Skeletal muscle cell (primary cell): ENCODE data around the gene PDLIM1.

ENCODE experiments used
- DNase-seq: peaks from one replicate; pipeline ENCODE4 v3.0.0-alpha.2; 2010; ENCODE audit warnings: low read depth
- H3K4me3 ChIP-seq: 2 replicates; pipeline ENCODE4 v1.5.1; 2011; ENCODE audit warnings: low read depth, mild to moderate bottlenecking, control low read depth, low read length, moderate library complexity

The PDLIM1 gene

GRCh38 chr10:95295031-95295755 lies 4.4 kb upstream of the PDLIM1 start:
- DNase-seq: no peak
- peak overlapping the region; percentile 37 for H3K4me3 ChIP-seq

GRCh38 chr10:95293631-95294030 lies 2.8 kb upstream of the PDLIM1 start:
- DNase-seq: no peak
- H3K4me3 ChIP-seq: no peak overlapping the region

- no peak for DNase-seq
- H3K4me3 ChIP-seq: peak overlapping the region; percentile 75
Measured at GRCh38 chr10:95291365-95292039, 699 bp upstream of the PDLIM1 start.

DNA sequence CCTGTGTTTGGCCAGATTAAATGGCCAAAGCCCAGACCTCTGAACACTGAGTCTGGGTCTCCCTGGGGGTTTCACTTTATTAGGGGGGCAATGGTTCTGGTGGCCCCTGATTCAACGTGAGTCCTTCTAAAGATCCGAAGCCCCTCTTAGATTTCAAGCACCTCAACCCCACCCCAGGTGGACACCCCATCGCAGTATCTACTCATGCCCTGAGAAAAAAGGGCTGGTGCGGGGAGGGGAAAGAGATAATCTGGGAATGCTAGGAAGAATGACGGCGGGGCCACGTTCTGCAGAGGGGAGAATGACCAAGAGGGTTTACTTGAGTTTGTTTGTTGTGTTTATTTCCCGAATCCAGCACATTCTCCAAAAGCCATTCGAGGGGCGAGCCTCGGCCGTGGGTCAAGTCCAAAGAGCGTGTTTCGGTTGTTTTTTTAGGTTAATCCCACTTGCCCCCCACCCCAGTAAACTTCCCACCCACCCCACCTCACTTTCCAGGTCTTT lies 832 bp downstream of the PDLIM1 start:
- no peak for DNase-seq
- peak overlapping the region; percentile 75 for H3K4me3 ChIP-seq

GRCh38 chr10:95289003-95289920 lies 1.5 kb downstream of the PDLIM1 start:
- no peak for DNase-seq
- peak overlapping the region; percentile 75 for H3K4me3 ChIP-seq

GRCh38 chr10:95288303-95288702 lies 2.5 kb downstream of the PDLIM1 start:
- no peak for DNase-seq

GRCh38 chr10:95287281-95287680 lies 3.5 kb downstream of the PDLIM1 start:
- no peak overlapping the region for H3K4me3 ChIP-seq
- DNase-seq: no peak

More at GRCh38 chr10:95288303-95288702, 2.5 kb downstream of the PDLIM1 start:
- H3K4me3 ChIP-seq: no peak overlapping the region

GRCh38 chr10:95286707-95287106 lies 4.1 kb downstream of the PDLIM1 start:
- no peak for DNase-seq
- H3K4me3 ChIP-seq: no peak overlapping the region

- DNase-seq: no peak
Measured at GRCh38 chr10:95285556-95285955, 5.2 kb downstream of the PDLIM1 start.

GRCh38 chr10:95284807-95285206 lies 6.0 kb downstream of the PDLIM1 start:
- H3K4me3 ChIP-seq: no peak overlapping the region
- no peak for DNase-seq

More at GRCh38 chr10:95285556-95285955, 5.2 kb downstream of the PDLIM1 start:
- H3K4me3 ChIP-seq: no peak overlapping the region

- no peak overlapping the region for H3K4me3 ChIP-seq
- DNase-seq: no peak
Measured at GRCh38 chr10:95282107-95282506, 8.7 kb downstream of the PDLIM1 start.

DNA sequence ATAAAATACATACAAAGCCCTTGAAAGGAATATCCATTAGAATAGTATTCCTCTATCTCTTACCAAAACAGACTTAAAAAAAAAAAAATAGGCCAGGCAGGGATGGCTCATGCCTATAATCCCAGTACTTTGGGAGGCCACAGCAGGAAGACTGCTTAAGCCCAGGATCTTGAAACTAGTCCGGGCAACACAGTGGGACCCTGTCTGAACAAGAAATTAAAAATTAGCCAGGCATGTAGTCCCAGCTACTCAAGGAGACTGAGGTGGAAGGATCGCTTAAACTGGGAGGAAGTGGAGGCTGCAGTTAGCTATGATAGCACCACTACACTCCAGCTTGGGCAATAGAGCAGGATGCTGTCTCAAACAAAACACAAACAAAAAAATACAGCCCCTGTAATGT lies 9.6 kb downstream of the PDLIM1 start:
- no peak overlapping the region for H3K4me3 ChIP-seq
- DNase-seq: no peak

GRCh38 chr10:95280637-95281036 lies 10.2 kb downstream of the PDLIM1 start:
- H3K4me3 ChIP-seq: no peak overlapping the region
- DNase-seq: no peak

DNA sequence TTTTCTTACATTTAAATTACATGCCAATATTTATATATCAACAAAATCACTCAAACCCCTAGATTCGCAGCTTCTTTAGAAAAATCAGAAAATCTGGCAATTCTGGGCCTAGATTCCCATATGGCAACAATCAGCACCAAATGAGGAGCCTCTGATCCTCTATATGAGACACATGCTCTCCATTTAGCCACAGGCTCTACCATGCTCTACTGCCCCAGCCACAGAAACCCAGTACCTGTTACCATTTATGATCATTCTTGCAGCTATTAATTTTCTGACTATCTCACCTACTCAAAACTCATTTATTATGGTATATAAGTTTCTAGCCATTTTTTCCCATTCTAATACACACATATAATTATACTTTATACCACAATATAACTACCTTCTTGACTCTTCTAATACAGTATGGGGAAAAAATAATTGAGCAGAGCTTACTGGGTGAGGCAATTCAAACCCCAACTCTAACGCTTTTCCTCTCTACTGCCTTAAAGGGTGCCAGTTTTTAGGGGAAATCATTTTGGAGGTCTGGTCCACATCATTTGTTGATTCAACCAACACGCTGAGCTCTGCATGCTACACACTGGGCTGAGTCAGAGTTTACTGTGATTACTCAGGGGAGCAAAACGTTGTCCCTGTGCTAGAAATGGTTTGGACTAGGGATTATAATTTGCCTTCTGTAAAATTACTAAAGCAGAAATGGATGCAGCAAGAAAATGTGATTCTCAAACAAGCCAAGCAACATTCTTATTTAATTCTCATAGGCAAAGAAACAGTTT lies 11.6 kb downstream of the PDLIM1 start:
- no peak overlapping the region for H3K4me3 ChIP-seq
- no peak for DNase-seq

GRCh38 chr10:95278061-95278988 lies 12.5 kb downstream of the PDLIM1 start:
- DNase-seq: peak; percentile 66

GRCh38 chr10:95277614-95278013 lies 13.2 kb downstream of the PDLIM1 start:
- no peak for DNase-seq
- no peak overlapping the region for H3K4me3 ChIP-seq

More at GRCh38 chr10:95278061-95278988, 12.5 kb downstream of the PDLIM1 start:
- H3K4me3 ChIP-seq: no peak overlapping the region

GRCh38 chr10:95277201-95277570 lies 13.6 kb downstream of the PDLIM1 start:
- DNase-seq: no peak
- H3K4me3 ChIP-seq: no peak overlapping the region
